Measurements from ENCODE around the gene MOK. TPM values are rescaled to one million over a fixed set of nuclear protein-coding genes. Genes with fewer than 3 reads are reported as not detected.

The MOK gene
- total and polyA plus RNA-seq, 2 donors (not counting 1 experiment from before 2014, with no cell fraction given): 4.3 to 4.7 TPM

DNA sequence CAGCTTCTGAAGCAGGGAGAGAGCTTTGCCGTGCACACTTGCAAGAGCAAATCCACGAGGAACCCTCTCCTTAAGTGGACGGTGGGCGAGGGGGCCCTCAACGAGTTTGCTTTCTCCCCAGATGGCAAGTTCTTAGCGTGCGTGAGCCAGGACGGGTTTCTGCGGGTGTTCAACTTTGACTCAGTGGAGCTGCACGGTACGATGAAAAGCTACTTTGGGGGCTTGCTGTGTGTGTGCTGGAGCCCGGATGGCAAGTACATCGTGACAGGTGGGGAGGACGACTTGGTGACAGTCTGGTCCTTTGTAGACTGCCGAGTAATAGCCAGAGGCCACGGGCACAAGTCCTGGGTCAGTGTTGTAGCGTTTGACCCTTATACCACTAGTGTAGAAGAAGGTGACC lies 96.2 kb downstream of the MOK start:
- no peak overlapping the region for H3K27ac ChIP-seq (ENCODE audit: insufficient read depth, low read length)
- no peaks in the 10 kb centered on the region for H3K27me3 ChIP-seq (ENCODE audit: control insufficient read depth, insufficient read depth, low read length)
- H3K4me3 ChIP-seq (replicated peaks in 1 of 4; ENCODE audit: control extremely low read depth in 1 of 4, insufficient read depth in 1 of 4, low read depth in 3 of 4, low read length in 4 of 4): no peak overlapping the region
- H3K9me3 ChIP-seq (ENCODE audit: control insufficient read depth, insufficient read depth, low read depth, low read length): no peaks in the 10 kb centered on the region
- no peak overlapping the region for H3K4me2 ChIP-seq (ENCODE audit: extremely low read depth, insufficient read depth, low read length)
- peaks cover 2% of the 10 kb centered on the region for H3K36me3 ChIP-seq (ENCODE audit: control insufficient read depth, insufficient read depth, low read length)
- H3K79me2 ChIP-seq (ENCODE audit: control insufficient read depth, insufficient read depth, low read length): peaks cover under 1% of the 10 kb centered on the region
- DNase-seq (ENCODE audit: low read depth in 2 of 2): no peak
- H3K4me1 ChIP-seq (ENCODE audit: control insufficient read depth, extremely low read depth, insufficient read depth, low read length): no peaks in the 10 kb centered on the region
- no peaks in the 10 kb centered on the region for H4K20me1 ChIP-seq (ENCODE audit: control insufficient read depth, extremely low read depth, insufficient read depth, low read length)
- no peak for TF ChIP-seq EZH2 (IDR thresholded peaks at IDR 0.05; ENCODE audit: low read length, missing control alignments)
- TF ChIP-seq, protein P1, sequence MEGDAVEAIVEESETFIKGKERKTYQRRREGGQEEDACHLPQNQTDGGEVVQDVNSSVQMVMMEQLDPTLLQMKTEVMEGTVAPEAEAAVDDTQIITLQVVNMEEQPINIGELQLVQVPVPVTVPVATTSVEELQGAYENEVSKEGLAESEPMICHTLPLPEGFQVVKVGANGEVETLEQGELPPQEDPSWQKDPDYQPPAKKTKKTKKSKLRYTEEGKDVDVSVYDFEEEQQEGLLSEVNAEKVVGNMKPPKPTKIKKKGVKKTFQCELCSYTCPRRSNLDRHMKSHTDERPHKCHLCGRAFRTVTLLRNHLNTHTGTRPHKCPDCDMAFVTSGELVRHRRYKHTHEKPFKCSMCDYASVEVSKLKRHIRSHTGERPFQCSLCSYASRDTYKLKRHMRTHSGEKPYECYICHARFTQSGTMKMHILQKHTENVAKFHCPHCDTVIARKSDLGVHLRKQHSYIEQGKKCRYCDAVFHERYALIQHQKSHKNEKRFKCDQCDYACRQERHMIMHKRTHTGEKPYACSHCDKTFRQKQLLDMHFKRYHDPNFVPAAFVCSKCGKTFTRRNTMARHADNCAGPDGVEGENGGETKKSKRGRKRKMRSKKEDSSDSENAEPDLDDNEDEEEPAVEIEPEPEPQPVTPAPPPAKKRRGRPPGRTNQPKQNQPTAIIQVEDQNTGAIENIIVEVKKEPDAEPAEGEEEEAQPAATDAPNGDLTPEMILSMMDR (conservative IDR thresholded peaks at IDR 0.05 in 1 of 2, IDR thresholded peaks at IDR 0.05 in 1 of 2; ENCODE audit: low read depth in 1 of 2, low read length in 2 of 2): no peak
- no peak overlapping the region for H3K9ac ChIP-seq (ENCODE audit: insufficient read depth, low read length)
- H2AFZ ChIP-seq (ENCODE audit: low read length): no peak overlapping the region

DNA sequence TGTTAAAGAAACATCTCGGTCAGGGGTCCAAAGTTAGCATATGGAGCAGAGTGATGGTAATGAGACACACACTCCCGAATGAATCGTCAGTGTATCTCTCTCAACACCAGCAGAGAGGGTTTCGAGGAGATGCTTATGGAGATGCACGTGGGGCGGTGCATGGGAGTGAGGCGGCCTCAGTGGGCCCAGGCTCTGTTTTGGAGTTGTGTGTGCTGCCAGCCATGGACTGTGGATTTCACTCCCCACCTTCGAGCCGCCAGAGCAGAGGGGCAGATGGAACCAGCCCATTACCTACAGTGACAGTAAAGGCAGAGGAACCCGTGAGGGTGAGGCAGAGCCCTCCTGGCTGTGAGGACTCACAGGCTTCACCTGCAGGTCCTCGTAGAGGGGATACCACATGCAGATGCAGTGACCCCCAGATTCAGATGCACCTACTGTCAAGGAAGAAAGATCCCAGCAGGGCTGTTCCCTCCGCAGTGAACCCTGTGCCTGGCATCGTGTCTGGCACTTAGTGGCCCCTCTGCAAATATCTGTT lies 97.1 kb downstream of the MOK start:
- Histone ChIP-seq H3K36me3 (ENCODE audit: control insufficient read depth, insufficient read depth, low read length) (peaks cover 2% of the 10 kb centered on the region), H3K4me1 (ENCODE audit: control insufficient read depth, extremely low read depth, insufficient read depth, low read length) (no peaks in the 10 kb centered on the region), H4K20me1 (ENCODE audit: control insufficient read depth, extremely low read depth, insufficient read depth, low read length) (no peaks in the 10 kb centered on the region), H3K79me2 (ENCODE audit: control insufficient read depth, insufficient read depth, low read length) (no peaks in the 10 kb centered on the region), H2AFZ (ENCODE audit: low read length) (no peak overlapping the region), H3K9ac (ENCODE audit: insufficient read depth, low read length) (no peak overlapping the region), H3K4me3 (replicated peaks in 1 of 4; ENCODE audit: control extremely low read depth in 1 of 4, insufficient read depth in 1 of 4, low read depth in 3 of 4, low read length in 4 of 4) (no peak overlapping the region), H3K4me2 (ENCODE audit: extremely low read depth, insufficient read depth, low read length) (no peak overlapping the region), H3K9me3 (ENCODE audit: control insufficient read depth, insufficient read depth, low read depth, low read length) (no peaks in the 10 kb centered on the region), H3K27ac (ENCODE audit: insufficient read depth, low read length) (no peak overlapping the region), H3K27me3 (ENCODE audit: control insufficient read depth, insufficient read depth, low read length) (no peaks in the 10 kb centered on the region)
- TF ChIP-seq EZH2 (IDR thresholded peaks at IDR 0.05; ENCODE audit: low read length, missing control alignments): no peak
- TF ChIP-seq, protein P1 (conservative IDR thresholded peaks at IDR 0.05 in 1 of 2, IDR thresholded peaks at IDR 0.05 in 1 of 2; ENCODE audit: low read depth in 1 of 2, low read length in 2 of 2): no peak
- DNase-seq (ENCODE audit: low read depth in 2 of 2): no peak

DNA sequence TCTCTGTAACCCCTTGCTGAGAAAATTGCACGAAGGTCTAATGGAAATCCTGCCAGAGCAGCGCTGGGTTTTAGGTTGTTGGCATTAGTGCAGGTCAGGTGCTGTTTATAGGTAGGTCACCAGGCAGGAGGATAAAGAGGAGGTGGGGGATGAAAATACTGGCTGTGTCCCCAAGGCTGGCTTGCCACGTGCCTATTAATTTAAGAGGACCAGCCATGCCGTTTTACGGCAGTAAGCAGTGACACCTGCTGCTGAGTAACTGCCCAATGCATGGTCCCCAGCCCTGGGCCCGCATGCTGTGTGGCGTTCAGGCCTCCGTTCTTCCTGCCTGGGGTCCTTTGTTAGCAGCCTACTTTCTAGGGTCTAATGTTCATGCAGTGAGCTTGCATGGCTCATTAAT lies 98.0 kb downstream of the MOK start:
- Histone ChIP-seq H3K4me3 (replicated peaks in 1 of 4; ENCODE audit: control extremely low read depth in 1 of 4, insufficient read depth in 1 of 4, low read depth in 3 of 4, low read length in 4 of 4) (no peak overlapping the region), H3K4me1 (ENCODE audit: control insufficient read depth, extremely low read depth, insufficient read depth, low read length) (no peaks in the 10 kb centered on the region), H3K36me3 (ENCODE audit: control insufficient read depth, insufficient read depth, low read length) (peaks cover 2% of the 10 kb centered on the region), H3K27ac (ENCODE audit: insufficient read depth, low read length) (no peak overlapping the region), H3K9ac (ENCODE audit: insufficient read depth, low read length) (no peak overlapping the region), H4K20me1 (ENCODE audit: control insufficient read depth, extremely low read depth, insufficient read depth, low read length) (no peaks in the 10 kb centered on the region), H3K4me2 (ENCODE audit: extremely low read depth, insufficient read depth, low read length) (no peak overlapping the region), H3K9me3 (ENCODE audit: control insufficient read depth, insufficient read depth, low read depth, low read length) (no peaks in the 10 kb centered on the region), H3K79me2 (ENCODE audit: control insufficient read depth, insufficient read depth, low read length) (no peaks in the 10 kb centered on the region), H2AFZ (ENCODE audit: low read length) (no peak overlapping the region), H3K27me3 (ENCODE audit: control insufficient read depth, insufficient read depth, low read length) (no peaks in the 10 kb centered on the region)
- DNase-seq (ENCODE audit: low read depth in 2 of 2): no peak
- TF ChIP-seq EZH2 (IDR thresholded peaks at IDR 0.05; ENCODE audit: low read length, missing control alignments): no peak
- TF ChIP-seq, protein P1 (conservative IDR thresholded peaks at IDR 0.05 in 1 of 2, IDR thresholded peaks at IDR 0.05 in 1 of 2; ENCODE audit: low read depth in 1 of 2, low read length in 2 of 2): no peak
